AG09319 (cell line): Measurements from ENCODE around the gene MTFR1L.
A peak's percentile ranks its signal among the peaks of the same experiment; 100 is the strongest.
"Not testable (repeated sequence)": the region's sequence is repeated elsewhere in the genome, so short reads cannot be mapped to it uniquely, and the experiment has no call there.

Experiments used
- DNase-seq: peaks from one replicate; pipeline ENCODE4 v3.0.0-alpha.2; 2010; ENCODE audit warnings: low read depth; ENCODE audit errors: extremely low read depth
- CTCF ChIP-seq: IDR thresholded peaks from 2 replicates; pipeline ENCODE4 v1.5.1; 2011; ENCODE audit warnings: low read depth, mild to moderate bottlenecking, inconsistent platforms, low read length, moderate library complexity

The MTFR1L gene

GRCh38 chr1:25832336-25833037 is 12.7 kb downstream of the MTFR1L start:
- TF ChIP-seq CTCF, result no peak
- DNase-seq, result no peak

GRCh38 chr1:25833158-25833557 is 13.4 kb downstream of the MTFR1L start:
- no peak for TF ChIP-seq CTCF
- DNase-seq, result no peak

- TF ChIP-seq CTCF, result no peak
- no peak for DNase-seq
These were observed 15.1 kb downstream of the MTFR1L start for GRCh38 chr1:25834894-25835293.

GRCh38 chr1:25836695-25837094 is 16.9 kb downstream of the MTFR1L start:
- DNase-seq, result no peak
- TF ChIP-seq CTCF, result no peak

- TF ChIP-seq CTCF, result peak; percentile 14
- no peak for DNase-seq
These were observed 17.6 kb downstream of the MTFR1L start for GRCh38 chr1:25837262-25837875.

- not testable (repeated sequence) for DNase-seq
These were observed 20.1 kb downstream of the MTFR1L start for GRCh38 chr1:25839808-25840207.

- DNase-seq, result no peak
- TF ChIP-seq CTCF, result no peak
These were observed 23.7 kb downstream of the MTFR1L start for GRCh38 chr1:25843483-25843882.
